Calu3 (cell line): Measurements from ENCODE around the gene GOLGA8K. TPM values are rescaled to one million over a fixed set of nuclear protein-coding genes. Genes with fewer than 3 reads are reported as not detected.
"Not testable (repeated sequence)": the region's sequence is repeated elsewhere in the genome, so short reads cannot be mapped to it uniquely, and the experiment has no call there.

Experiments
- BruUV-seq: library from RNA; stranded (reverse); fragments of 400-500 nt; replicated peaks from 2 replicates; lab custom pipeline; 2021; lab: Mats Ljungman, UMichigan
- CTCF ChIA-PET: fragments of 300-600 bp; sonication (Branson Sonifier 250); formaldehyde crosslinking; loops from one replicate; lab custom pipeline; 2022; ENCODE audit warnings: antibody characterized with exemption; lab: Charles Lee
- DNase-seq: peaks from one replicate; pipeline ENCODE4 v3.0.0; 2022
- H3K27ac Mint-ChIP-seq: one replicate; pipeline ENCODE4 v1.8.0; 2022; ENCODE audit warnings: mixed read lengths; ENCODE audit not compliant: unreplicated experiment
- H3K27me3 Mint-ChIP-seq: one replicate; pipeline ENCODE4 v1.8.0; 2022; ENCODE audit warnings: mixed read lengths; ENCODE audit not compliant: unreplicated experiment
- H3K36me3 Mint-ChIP-seq: one replicate; pipeline ENCODE4 v1.8.0; 2022; ENCODE audit warnings: mild to moderate bottlenecking, moderate library complexity, mixed read lengths; ENCODE audit not compliant: insufficient read depth, unreplicated experiment
- H3K4me1 Mint-ChIP-seq: one replicate; pipeline ENCODE4 v1.8.0; 2022; ENCODE audit warnings: mild to moderate bottlenecking, low read depth, mixed read lengths; ENCODE audit not compliant: unreplicated experiment
- H3K4me3 Mint-ChIP-seq: one replicate; pipeline ENCODE4 v1.8.0; 2022; ENCODE audit warnings: mild to moderate bottlenecking, low read depth, moderate library complexity, mixed read lengths; ENCODE audit not compliant: unreplicated experiment
- H3K9me3 Mint-ChIP-seq: one replicate; pipeline ENCODE4 v1.8.0; 2022; ENCODE audit warnings: low read depth, mixed read lengths; ENCODE audit not compliant: unreplicated experiment
- intact Hi-C: fragments of 100-400 bp; cut with micrococcal nuclease; formaldehyde crosslinking; loops from one replicate; pipeline ENCODE4 v1.10.0; 2022; ENCODE audit not compliant: unreplicated experiment
- total RNA-seq: library from RNA; stranded (reverse); gene quantifications from 2 replicates; pipeline ENCODE4 v1.2.3, GENCODE V29; 2022

Gene GOLGA8K
- total RNA-seq, 1 experiment from 2014 or later, result not detected

- BruUV-seq, intact Hi-C loops, H3K4me3 Mint-ChIP-seq, H3K4me1 Mint-ChIP-seq, DNase-seq, H3K27me3 Mint-ChIP-seq, CTCF ChIA-PET, H3K36me3 Mint-ChIP-seq, H3K27ac Mint-ChIP-seq, H3K9me3 Mint-ChIP-seq: not testable (repeated sequence)
Observed at GRCh38 chr15:32361662-32362061, 41.4 kb downstream of the GOLGA8K start.

DNA sequence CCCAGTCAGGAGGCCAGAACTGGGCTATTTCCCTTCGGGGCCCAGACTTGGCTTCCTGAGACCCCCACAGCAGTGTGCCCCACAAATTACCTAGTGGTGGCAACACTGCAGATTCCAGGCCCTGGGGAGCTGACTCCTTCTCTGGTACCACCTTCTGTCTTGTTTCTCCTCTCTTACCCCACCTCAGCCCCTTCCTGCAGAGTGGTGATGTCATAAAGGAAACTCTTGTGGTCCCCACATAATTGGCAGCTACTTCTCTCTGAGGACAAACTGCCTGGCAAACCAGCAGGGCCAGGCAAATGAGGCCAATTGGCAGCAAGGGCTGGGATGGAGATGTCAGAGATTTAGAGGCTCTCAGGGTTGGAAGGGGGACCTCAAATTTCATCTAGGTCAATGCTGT lies 44.6 kb downstream of the GOLGA8K start:
- H3K27ac Mint-ChIP-seq, CTCF ChIA-PET, H3K9me3 Mint-ChIP-seq, BruUV-seq, H3K4me1 Mint-ChIP-seq, H3K4me3 Mint-ChIP-seq, DNase-seq, H3K27me3 Mint-ChIP-seq, intact Hi-C loops, H3K36me3 Mint-ChIP-seq: not testable (repeated sequence)

GRCh38 chr15:32356909-32357308 lies 46.2 kb downstream of the GOLGA8K start:
- H3K27ac Mint-ChIP-seq, H3K36me3 Mint-ChIP-seq, intact Hi-C loops, H3K9me3 Mint-ChIP-seq, CTCF ChIA-PET, H3K4me1 Mint-ChIP-seq, H3K4me3 Mint-ChIP-seq, H3K27me3 Mint-ChIP-seq, DNase-seq, BruUV-seq: not testable (repeated sequence)

- intact Hi-C loops, H3K4me3 Mint-ChIP-seq, H3K27me3 Mint-ChIP-seq, H3K4me1 Mint-ChIP-seq, H3K36me3 Mint-ChIP-seq, DNase-seq, CTCF ChIA-PET, H3K9me3 Mint-ChIP-seq, H3K27ac Mint-ChIP-seq, BruUV-seq: not testable (repeated sequence)
Observed at GRCh38 chr15:32352748-32353147, 50.3 kb downstream of the GOLGA8K start.

- intact Hi-C loops, H3K4me1 Mint-ChIP-seq, H3K9me3 Mint-ChIP-seq, H3K27ac Mint-ChIP-seq, DNase-seq, BruUV-seq, CTCF ChIA-PET, H3K36me3 Mint-ChIP-seq, H3K27me3 Mint-ChIP-seq, H3K4me3 Mint-ChIP-seq: not testable (repeated sequence)
Observed at GRCh38 chr15:32350563-32351220, 52.4 kb downstream of the GOLGA8K start.

DNA sequence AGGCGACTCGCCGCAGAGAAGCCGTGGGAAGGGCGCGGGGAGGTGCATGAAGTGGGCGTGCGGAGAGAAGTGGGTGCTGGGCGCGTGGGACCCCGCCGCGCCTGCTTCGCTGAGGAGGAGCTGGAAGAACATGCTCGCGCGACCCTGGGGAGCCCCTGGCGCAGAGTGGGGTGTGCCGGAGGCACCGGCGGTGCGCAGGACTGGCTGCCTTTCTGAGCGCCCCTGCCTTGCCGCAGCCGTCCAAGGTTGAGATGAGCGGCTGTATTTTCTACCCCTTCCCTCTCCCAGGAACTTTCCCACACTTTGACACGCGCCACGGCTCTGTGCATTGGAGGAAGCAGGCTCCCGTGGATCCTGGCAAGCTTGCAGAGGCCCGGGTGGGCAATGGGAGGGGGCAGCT lies 56.1 kb downstream of the GOLGA8K start:
- intact Hi-C loops, DNase-seq, H3K27me3 Mint-ChIP-seq, H3K4me3 Mint-ChIP-seq, BruUV-seq, CTCF ChIA-PET, H3K36me3 Mint-ChIP-seq, H3K27ac Mint-ChIP-seq, H3K9me3 Mint-ChIP-seq, H3K4me1 Mint-ChIP-seq: not testable (repeated sequence)

DNA sequence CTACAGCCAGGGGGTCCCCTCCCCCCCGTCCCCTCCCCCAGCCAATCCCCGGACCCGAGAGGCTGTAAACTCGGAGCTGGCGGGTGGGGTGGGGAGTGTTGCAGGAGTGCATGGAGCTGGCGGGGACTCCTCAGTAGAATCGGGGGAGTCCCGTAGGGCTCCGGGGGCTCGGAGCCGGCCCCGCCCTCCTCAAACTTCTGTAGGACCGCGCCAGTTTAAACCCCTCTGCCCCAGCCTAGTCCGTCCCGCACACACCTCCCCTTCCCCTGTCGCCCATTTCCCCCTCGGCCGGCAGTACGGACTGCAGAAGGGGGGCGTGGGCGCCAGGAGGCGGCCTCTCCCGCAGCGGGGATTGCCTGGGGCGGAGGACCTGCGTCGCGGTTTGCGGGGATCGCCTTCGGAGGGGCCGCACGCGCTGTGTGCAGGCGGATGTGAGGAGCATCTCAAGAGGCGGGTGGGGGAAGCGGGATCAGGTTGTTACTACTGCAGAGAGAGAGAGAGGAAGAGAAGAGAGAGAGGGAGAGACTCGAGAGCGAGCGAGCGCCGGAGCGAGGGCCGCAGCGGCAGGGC lies 57.0 kb downstream of the GOLGA8K start:
- H3K36me3 Mint-ChIP-seq, H3K27me3 Mint-ChIP-seq, H3K4me1 Mint-ChIP-seq, H3K27ac Mint-ChIP-seq, H3K4me3 Mint-ChIP-seq, intact Hi-C loops, DNase-seq, H3K9me3 Mint-ChIP-seq, CTCF ChIA-PET, BruUV-seq: not testable (repeated sequence)

DNA sequence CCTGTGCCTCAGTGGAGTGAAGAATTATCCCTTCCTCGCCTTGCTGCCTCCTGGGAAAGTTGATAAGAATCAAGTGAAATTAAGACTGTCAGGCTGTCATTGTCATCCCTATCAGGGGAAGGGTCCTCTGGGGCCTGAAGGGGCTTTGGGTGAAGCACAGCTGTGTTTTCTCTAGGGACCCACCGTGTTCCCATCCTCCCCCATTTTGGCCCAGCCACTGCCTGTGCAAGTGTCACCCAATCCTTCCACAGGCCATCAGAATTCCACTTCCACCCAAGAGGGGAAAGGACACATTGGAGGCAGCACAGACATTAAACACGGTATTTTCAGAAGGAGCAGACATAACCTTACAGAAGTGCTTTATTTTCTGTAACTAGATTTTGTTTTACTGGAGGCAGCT lies 59.2 kb downstream of the GOLGA8K start:
- intact Hi-C loops, H3K4me1 Mint-ChIP-seq, H3K36me3 Mint-ChIP-seq, H3K9me3 Mint-ChIP-seq, H3K4me3 Mint-ChIP-seq, DNase-seq, H3K27me3 Mint-ChIP-seq, H3K27ac Mint-ChIP-seq, CTCF ChIA-PET, BruUV-seq: not testable (repeated sequence)
